HT1080 (cell line): ENCODE results near the gene PTCH1. TPM values are rescaled to one million over a fixed set of nuclear protein-coding genes. Genes with fewer than 3 reads are reported as not detected.

Source experiments
- DNase-seq: peaks from one replicate; pipeline ENCODE4 v3.0.0-alpha.2; 2015; ENCODE audit warnings: low read depth
- polyA plus RNA-seq, 2 experiments: library from polyadenylated mRNA; depleted of rRNA; stranded (reverse); fragments of >200 nt; gene quantifications; 2 replicates each; pipeline ENCODE4 v1.2.3, GENCODE V29; 2015
- total RNA-seq: library from RNA; depleted of rRNA; stranded (reverse); fragments of >200 nt; shearing (Covaris generic); gene quantifications from 2 replicates; pipeline ENCODE4 v1.2.3, GENCODE V29; 2014; rRNA removed

Gene PTCH1
- total RNA-seq, result 0.77 and 2.1 TPM in 2 replicates
- polyA plus RNA-seq (2015; cell fraction: cytosol; rRNA removed), result 0.73 and 1.2 TPM in 2 replicates
- polyA plus RNA-seq (2015; cell fraction: nucleus; rRNA removed), result 1.6 and 2.7 TPM in 2 replicates

DNA sequence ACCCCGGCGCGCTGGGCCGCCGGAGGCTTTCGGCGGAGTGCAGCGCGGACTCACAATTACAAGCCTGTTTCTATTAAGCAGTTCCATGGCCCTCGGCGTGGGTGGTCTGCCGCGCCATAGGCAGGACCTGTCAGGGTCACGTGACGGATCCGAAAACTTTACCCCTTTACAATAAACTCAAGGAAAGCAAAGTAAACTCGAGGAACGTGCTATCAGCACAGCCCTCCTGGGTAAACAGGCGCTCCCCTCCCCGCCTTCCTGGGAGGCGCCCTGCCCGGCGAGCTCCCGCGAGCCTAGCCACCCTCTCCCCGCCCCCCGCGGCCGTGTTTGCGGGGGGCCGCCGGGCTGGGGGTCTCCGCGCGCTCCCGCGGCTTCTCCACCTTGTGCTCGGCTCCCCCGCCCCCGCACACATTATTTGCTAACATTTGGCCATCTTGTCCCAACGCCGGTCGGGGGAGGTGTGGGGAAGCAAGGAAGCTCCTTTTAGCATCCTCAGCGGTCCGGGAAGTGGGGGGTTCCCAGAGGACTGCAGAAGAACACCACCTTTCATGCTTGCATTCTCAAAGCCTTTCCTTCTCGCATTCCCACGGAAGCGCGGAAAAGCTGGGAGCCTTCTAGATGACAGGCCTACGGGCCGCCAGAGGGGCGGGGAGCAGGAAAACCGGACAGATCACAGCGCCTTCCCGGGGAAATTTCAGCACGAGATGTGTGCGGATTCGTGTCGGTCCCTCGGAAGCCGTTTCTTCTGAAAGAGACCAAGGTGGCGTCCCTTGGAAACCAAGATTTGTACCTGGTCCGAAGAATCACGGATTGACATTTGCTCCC, at the start of gene PTCH1:
Gene PTCH1 (minus strand): TSS at position 238 of the 825 bp plus-strand sequence.
- DNase-seq, result no peak

DNA sequence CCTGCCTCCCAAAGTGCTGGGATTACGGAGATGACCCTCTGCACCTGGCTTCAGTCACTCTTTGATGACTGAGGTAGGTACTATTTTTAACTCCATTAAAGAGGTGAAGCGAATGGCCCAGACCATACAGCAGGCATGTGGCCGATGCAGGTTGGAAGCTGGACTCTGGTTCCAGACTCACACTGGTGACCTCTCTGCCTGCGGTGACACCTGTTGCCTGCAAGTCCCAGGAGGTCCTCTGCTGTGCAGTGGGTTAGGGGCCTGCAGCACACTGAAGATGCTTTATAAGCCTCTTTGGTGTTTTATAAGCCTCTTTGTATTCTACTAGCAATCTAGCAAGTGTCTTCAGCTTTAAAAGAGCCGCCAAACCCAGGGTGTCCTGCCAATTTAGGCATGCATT, 49.2 kb upstream of the PTCH1 start:
- no peak for DNase-seq

DNA sequence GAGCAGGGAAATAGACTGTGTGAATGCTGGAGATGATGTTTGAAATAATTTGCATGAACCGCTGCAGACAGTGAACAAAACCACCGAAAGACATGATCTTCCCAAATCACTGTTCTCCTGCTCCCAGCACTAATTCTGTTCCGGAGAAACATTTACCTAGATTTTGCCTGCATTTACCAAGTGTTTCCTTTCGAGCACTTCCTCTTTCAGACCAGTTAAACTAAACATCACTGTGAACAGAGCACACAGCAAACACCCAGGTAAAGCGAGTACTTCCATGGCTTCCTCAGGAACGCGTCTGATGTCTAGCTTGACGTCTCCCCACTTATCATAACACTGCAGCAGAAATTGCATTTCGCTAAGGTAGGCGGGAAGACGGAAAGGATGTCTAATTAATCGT, 45.1 kb upstream of the PTCH1 start:
- no peak for DNase-seq

DNA sequence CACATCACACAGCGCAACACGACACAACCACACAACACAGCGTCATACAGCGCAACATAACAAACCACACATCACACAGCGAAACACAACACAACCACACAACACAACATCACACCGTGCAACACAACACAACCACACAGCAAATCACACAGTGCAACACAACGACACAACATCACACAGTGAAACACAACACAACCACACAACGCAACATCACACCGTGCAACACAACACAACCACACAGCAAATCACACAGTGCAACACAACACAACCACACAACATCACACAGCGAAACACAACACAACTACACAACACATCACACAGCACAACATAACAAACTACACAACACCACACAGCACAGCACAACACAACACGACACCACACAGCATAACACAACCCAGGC, 40.4 kb upstream of the PTCH1 start:
- DNase-seq, result no peak

DNA sequence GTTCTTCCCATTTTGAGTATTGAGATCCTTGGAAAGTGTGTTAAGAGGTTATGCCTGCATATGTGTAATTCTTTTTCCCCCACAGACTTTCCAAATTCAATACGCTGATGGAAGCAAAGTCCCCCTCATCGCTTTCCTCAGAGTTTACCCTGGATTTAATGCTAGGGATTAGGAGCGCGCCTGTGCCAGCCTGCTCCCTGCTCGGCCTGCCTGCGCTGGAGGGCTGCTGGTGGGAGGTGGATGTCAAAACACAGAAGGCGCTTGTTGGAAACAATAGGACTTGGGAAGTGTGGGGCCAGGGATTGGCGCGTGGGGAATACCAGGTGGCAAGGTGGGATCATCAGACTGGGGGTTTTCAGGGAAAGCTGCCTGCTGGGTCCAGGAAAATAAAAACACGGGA, 39.8 kb upstream of the PTCH1 start:
- DNase-seq, result no peak

DNA sequence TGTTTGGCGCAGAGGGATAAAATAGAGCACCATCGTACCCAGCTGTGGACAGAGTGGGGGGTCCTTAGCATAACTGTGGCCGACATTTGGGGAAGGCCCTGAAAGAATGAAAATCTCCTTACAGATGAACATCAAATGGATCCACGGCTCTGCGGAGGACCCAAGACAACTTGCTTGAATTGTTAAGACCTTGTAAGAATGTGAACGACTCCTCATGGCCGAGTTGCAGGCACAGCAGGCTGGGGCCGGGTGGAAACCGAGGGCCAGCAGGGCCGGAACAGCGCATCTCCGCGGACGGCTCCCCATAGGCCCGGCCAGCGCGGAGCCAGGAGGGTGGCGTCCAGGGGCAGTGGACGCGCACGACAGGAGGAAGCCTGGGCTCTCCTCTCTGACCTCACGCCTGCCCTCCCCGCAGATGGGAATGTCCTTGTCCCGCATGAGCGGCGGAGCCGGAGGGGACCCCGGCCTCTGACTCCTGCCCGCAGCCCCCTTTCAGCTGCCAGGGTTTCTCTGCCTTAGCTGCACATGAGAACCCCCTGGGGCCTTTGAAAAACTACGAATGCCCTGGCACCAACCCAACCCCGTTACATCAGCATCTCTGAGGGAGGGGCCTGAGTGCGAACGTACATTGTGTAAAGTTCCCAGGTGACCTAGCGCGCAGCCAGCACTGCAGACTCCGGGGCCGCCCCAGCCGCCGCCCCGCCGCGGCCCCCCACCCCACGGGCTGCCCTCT, 36.2 kb upstream of the PTCH1 start:
- DNase-seq, result no peak

DNA sequence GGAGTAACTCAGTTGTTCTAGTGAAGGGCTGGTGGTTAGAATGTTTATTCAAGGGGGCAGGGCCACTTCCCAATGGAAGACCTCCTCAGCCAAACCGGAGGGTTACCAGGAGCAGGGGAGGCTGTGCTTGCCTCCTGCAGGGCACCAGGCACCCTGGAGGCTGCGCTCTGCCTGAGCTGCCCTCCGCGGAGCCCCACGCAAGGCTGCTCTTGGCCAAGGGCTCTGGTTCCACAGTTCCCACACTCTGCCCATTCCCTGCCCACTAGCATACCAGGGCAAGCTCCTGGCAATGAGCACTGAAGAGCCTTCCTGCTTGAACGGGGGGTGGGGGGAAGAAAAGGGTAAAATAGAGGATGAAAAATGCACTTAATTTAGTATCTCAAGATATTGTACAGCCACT, 35.5 kb upstream of the PTCH1 start:
- no peak for DNase-seq

DNA sequence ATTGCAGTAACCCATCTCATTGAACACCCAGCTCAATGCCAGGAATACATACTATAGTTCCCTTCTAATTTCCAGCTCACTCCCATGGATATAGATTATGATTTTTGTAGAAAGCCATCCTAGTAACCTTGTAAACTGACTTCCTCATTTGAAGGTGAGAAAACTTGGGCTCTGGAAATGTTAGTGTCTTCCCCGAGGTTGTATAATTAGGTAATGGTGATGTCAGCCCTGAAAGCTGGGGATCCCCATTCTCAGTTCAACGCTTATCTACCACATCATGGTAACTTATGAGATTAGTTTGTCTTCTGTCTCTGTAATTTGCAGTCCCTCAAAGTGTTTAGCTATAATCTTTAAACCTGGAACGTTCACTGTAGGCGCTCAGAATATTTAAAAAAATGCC, 34.6 kb upstream of the PTCH1 start:
- DNase-seq, result no peak

DNA sequence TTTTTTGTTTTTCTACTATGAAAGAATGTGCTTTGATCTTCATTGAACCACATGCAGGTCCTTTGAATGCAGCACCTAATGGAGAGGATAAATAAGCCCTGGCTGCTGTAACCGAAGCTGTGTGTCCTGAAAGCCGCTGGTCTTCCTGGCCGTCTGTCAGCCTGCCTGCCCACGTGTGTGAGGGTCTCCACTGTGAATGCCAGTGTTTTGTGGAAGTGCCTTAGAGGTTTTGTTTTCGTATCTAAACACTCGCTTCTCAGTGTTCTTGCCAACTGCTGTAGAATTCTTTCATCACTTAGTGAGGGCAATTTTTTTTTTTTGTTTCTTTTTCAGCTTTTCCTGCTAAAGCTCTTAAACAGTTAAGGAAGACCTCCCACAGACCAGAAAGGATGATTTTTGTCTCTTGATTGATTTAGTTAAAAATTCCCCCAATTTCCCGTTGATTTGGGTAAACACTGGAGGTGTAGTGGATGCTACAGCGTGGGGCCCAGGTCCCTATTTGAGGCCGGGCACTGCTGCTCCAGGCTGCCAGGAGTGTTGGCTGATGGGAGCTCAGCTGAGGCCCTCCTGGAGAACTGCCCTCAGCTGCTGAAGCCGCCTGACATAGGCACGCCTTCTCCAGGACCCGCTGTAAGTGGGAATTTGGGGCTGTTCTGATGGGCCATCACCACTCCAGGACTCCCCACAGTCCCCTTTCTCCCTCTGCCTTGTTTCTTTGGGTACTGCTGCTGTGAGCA, 29.2 kb upstream of the PTCH1 start:
- no peak for DNase-seq

DNA sequence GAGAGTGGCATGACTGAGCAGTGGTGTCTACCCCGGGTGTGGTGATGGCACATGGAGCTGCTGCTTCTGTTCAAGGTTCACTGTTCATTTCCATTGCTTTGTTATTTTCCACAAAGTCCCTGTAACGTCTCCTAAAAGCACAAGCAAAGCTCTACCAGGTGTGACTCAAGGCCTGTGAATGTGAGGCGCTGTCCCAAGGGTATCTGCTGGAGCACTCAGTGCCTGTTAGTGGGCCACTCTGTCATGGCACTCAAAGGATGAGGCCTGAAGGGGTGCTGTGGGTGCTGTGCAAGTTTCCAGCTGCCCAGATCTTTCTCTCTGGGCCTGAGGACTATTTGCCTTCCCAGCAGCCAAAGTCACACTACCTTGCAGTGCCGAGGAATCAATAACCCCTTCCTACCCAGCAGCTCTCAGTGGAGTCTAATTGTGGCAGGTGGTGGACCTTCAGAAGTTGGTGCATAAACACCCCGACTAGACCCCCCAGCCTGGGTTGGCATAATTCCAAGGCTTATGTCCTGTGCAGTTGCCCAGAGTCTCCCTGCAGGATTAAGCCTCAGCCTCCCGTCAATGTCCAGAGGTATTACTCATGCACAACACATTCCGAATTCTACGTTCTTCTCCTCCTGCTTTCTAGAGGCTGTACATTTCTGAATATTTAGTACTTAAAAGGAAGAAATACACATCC, 17.4 kb upstream of the PTCH1 start:
- no peak for DNase-seq

DNA sequence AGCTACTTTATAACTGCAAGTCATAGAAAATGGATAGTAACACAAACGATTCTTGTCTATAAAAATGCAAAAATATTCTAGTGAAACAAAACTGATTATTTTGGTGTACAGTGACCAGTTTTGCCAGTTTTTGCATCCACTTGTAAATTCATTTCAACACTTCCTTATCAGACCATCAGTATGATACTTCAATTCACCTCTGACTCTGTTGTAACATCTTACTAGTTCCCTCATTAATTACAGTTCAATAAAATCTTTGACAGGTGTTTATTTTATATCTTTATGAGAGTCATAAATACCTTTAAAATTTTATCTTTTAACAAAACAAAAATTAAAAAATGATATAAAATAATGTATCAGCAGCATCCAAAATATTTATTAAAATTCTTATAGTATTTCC, 13.1 kb upstream of the PTCH1 start:
- DNase-seq, result no peak

DNA sequence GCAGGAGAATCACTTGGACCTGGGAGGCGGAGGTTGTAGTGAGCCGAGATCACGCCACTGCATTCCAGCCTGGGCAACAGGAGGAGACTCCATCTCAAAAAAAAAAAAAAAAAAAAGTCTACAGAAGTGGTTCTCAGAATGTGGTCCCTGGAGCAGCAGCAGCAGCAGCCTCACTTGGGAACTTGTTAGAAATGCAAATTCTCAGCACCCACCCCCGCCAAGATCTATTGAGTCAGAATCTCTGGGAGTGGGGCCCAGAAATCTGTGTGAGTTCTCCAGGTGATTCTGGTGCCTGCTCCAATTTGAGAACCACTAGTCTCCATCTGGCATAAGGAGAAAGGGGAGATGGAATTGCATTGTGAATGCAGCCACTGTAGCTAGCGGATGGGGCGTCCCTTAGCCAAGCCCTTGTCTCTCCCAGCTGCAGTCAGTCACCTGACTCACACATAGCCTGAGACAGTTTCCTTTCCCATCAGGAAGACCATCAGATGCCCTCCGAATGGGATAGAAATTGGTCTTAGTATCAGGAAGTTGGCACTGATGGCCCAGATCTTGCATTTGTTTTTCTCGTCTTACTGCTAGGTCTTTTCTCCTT, 12.2 kb upstream of the PTCH1 start:
- no peak for DNase-seq

DNA sequence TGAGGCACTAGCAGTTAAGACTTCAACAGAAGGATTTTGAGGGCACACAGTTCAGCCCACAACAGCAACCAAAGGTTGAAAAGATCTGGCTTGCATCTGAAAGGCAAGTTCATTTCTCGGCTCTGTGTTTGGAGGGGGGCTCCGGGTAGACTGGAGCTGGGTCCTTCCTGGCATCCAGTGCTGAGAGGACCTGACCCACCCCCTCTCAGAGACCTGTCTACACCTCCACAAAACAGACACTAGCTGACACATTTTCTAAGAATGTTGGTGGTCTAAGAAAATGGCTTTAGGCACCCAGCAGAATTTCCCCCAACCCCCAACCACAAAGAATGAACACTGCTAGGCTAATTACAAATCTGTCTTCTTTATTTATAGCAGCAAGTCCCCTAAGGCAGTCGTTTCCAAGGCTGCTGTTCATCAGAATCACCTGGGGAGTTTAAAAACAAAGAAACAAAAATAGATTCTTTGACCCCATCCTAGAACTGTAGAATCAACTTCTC, 6.2 kb upstream of the PTCH1 start:
- DNase-seq, result no peak

DNA sequence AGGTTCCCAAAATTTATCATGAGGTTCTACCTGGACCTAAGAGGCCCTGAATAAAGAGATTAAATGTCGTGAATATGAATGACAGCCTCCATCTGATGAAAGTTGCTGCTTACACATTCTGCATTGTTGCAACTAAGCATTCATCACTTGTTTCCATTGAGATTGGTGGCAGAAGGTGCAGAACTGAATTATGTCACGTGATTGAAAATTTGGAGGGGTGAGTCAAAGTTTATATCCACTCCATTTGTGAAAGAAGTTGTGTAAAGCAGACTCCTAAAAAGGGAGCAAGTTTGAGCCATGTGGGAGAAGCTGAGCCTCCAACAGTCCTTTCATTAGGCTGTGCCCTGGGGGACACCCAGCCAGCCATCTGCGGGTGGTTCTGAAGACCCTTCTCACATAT, 4.9 kb upstream of the PTCH1 start:
- DNase-seq, result no peak

DNA sequence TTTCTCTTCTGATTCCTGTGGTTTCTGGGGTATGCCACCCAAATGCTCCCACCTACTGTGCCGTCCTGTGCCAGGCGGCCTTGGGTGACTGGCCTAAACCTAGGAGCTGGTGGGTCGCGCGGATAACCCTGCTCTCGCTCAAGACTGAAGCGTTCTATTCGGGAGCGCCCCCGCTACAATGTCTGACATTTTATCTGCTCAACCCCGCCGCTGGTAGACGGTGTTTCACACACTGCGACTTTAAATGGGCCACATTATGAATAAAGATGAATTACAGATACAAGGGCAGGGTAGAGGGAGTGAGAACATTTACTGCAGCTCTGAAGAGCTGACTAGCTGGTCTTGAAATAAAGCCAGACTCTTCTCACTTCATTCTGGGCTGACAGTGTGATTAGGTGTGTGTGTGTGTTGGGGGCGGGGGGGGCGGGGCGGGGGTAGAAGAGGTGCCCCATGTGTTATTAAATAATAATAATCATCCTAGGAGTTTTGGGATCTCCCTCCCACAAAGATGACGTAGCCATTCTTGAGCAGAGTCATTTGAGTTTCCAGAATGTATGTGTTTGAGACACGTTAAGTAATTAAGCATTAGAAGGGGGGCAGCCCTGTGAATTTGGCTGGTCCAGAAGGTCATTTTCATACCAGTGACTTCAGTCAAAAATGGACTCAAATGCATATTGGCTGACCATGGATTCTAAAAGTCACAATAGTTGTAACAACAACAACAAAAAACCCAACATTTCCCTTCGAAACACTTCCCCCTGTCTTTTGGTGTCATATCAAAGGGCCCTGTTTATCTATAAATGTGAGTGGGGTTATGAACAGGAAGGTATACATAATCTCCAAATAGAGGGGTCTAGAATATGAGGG, 1.0 kb upstream of the PTCH1 start:
- DNase-seq, result no peak

DNA sequence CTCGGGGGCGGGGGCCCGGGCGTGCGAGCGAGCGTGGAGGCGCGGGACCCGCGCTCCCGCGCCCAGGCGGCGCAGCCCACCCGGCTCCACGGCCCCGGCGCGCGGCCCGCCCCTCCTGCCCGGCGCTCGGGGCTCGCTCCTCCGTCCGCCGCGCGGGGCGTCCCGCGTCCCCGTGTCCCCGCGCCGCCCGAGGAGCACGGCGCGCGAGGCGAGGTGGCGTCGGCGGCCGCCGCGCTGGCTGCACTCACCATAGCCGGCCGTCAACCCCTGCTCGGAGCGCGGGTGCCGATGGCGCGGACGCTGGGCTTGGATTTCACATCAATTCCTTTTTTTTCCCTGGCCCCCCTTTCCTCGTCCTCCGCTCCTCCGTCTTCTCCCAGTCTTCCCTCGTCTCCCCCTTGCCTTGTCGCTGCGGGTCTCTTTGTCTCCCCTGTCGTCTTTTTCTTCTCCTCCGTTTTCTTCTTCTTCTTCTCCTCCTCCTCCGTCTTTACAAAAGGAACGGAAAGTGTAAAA, 494 bp downstream of the PTCH1 start:
- DNase-seq, result no peak

DNA sequence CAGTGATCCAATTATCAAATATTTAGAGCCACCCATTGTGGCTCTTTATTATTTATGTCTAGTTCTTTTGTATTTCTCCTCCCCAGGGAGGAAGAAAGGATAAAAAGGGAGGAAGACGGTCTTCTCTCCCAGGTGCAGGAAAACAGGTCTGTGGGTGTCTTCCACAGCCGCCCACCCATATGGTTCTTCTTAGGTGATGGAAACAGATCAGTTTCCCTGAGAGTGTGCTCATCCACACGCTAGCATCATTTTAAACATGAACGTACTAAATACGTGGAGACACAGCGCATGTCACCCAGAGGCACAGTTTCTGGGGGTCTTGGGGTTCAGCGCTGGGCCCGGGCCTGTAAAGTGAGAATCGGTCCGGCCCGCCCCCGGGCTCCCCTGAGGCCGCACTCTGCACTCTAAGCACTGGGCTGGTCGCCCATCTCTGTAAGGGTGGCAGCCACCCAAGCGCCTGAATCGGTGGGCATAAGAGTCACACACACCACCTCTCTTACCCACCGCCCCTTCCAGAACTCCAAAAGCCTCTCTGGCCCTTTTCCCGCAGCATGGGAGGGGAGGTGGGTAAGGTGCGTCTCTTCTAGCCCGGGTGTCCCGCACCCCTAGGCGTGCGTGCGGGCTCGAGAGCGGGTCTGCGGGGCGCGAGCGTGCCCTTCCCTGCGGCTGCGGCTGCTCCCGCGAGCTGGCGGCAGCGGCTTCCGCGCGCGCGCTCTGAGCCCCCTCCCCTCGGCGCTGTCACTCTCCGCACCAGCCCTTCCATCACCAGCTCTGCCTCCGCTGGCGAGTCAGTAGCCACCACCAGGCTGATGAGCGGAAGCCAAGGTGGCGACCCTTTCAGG, 1.3 kb downstream of the PTCH1 start:
- no peak for DNase-seq

DNA sequence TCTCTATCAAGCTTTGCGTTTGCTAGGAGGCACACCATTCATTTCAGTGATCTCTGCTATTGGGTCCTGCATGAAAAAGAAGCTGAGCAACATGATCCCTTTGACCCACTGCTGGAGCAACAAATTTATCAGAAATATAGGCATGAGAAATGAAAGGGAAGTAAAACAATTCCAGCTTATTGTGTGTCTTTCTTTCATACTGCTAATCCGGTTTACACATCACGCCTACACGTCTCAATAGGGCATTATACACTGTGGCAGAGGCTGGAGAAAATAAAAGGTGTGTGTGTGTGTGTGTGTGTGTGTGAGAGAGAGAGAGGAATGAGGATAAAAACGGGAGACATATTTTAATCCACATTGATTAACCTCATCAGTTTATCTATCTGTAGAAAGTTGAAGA, 2.4 kb downstream of the PTCH1 start:
- no peak for DNase-seq

DNA sequence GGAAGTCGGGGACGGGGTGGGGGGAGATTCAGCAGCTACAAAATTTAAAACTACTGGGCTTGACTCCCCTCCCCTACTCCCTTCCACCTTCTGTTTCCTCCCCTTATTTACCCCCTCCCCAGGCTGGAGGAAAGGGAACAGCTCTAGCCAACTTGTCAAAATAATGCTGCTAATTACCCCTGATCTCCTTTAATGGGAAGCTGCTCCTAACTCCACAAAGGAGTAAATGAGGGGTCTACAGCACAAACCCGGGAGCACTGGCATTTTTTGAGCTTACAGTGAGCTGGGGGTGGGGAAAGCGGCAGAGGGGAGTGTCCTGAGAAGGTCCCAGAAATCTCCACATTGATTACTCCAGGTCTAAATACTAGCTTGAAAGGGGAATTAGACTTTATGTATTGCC, 3.1 kb downstream of the PTCH1 start:
- no peak for DNase-seq
